CD4-positive, alpha-beta T cell (primary cell): ENCODE results near the gene RPP40. TPM values are rescaled to one million over a fixed set of nuclear protein-coding genes. Genes with fewer than 3 reads are reported as not detected.

Experiments used
- ATAC-seq: fragments of 200-7000 bp; cut with Tn5 transposase; one replicate; pipeline ENCODE4 v1.10.0; 2022; ENCODE audit warnings: mild to moderate bottlenecking; ENCODE audit not compliant: poor library complexity
- CTCF ChIA-PET: fragments of 350-600 bp; sonication (Branson Sonifier 250); formaldehyde crosslinking; loops from one replicate; lab custom pipeline; 2021; ENCODE audit warnings: antibody characterized with exemption, inconsistent platforms; lab: Charles Lee
- POLR2A ChIA-PET: fragments of 350-600 bp; sonication (Branson Sonifier 250); formaldehyde crosslinking; loops from one replicate; lab custom pipeline; 2021; ENCODE audit warnings: antibody characterized with exemption, inconsistent platforms; lab: Charles Lee
- DNase-seq, 14 experiments: peaks; one replicate each; pipeline ENCODE4 v3.0.0-alpha.2; 2013 to 2020; ENCODE audit warnings: mixed read lengths in 2 of 14
- H3K27ac ChIP-seq, 2 donors: one replicate each; pipeline versions ENCODE4 v1.5.1 to v1.7.0; 2013; ENCODE audit warnings: low read length in 2 of 2, low read depth in 1 of 2, mild to moderate bottlenecking in 1 of 2
- H3K27me3 ChIP-seq, 2 experiments: 1 replicate in 1 of 2; 2 replicates in 1 of 2; pipeline versions ENCODE4 v1.6.1 to v1.7.0; 2013; ENCODE audit warnings: low read length in 2 of 2, control low read depth in 1 of 2, mild to moderate bottlenecking in 1 of 2, moderate library complexity in 1 of 2; ENCODE audit not compliant: insufficient read depth in 2 of 2, control insufficient read depth in 1 of 2
- H3K36me3 ChIP-seq: one replicate; pipeline ENCODE4 v1.6.1; 2013; ENCODE audit warnings: low read length, control low read depth; ENCODE audit not compliant: insufficient read depth
- H3K4me1 ChIP-seq: one replicate; pipeline ENCODE4 v1.6.1; 2013; ENCODE audit warnings: low read length, control low read depth; ENCODE audit not compliant: insufficient read depth
- H3K4me3 ChIP-seq: one replicate; pipeline ENCODE4 v1.5.1; 2013; ENCODE audit warnings: mild to moderate bottlenecking, low read length, moderate library complexity
- H3K9me3 ChIP-seq, 2 experiments: 1 replicate in 1 of 2; 2 replicates in 1 of 2; pipeline versions ENCODE4 v1.6.1 to v1.7.0; 2013; ENCODE audit warnings: low read length in 2 of 2, mild to moderate bottlenecking in 2 of 2, control low read depth in 1 of 2, moderate library complexity in 1 of 2; ENCODE audit not compliant: control insufficient read depth in 1 of 2, insufficient read depth in 1 of 2
- H3K27ac Mint-ChIP-seq: one replicate; pipeline ENCODE4 v1.8.0; 2020; ENCODE audit warnings: mixed read lengths
- H3K27me3 Mint-ChIP-seq: one replicate; pipeline ENCODE4 v1.8.0; 2021; ENCODE audit warnings: mixed read lengths
- H3K36me3 Mint-ChIP-seq: one replicate; pipeline ENCODE4 v1.8.0; 2021; ENCODE audit warnings: low read depth, mixed read lengths
- H3K4me1 Mint-ChIP-seq: one replicate; pipeline ENCODE4 v1.8.0; 2021; ENCODE audit warnings: low read depth, mixed read lengths
- H3K4me3 Mint-ChIP-seq: one replicate; pipeline ENCODE4 v1.8.0; 2020; ENCODE audit warnings: mild to moderate bottlenecking, mixed read lengths
- H3K9me3 Mint-ChIP-seq: one replicate; pipeline ENCODE4 v1.8.0; 2020; ENCODE audit warnings: mixed read lengths
- intact Hi-C, 2 experiments: fragments of 100-400 bp; cut with DNase I in 1 of 2; cut with micrococcal nuclease in 1 of 2; formaldehyde crosslinking; loops; one replicate each; pipeline versions ENCODE4 v1.15.1 to v1.9.0; 2023 to 2025; cut with DNase I, micrococcal nuclease
- total RNA-seq, 174 experiments: library from RNA in 2 of 174; stranded (reverse) in 2 of 174; gene quantifications; one replicate each; pipeline ENCODE4 v1.2.3 and lab custom pipeline; 2021 to 2026
- TF ChIP-seq, protein P1 (sequence below): fragments of 200-600 bp; IDR thresholded peaks from one replicate; pipeline ENCODE4 v1.8.0; 2022; ENCODE audit warnings: antibody characterized with exemption, mild to moderate bottlenecking

The RPP40 gene
- total RNA-seq, 2 experiments from 2014 or later, result 0.36 to 0.69 TPM

DNA sequence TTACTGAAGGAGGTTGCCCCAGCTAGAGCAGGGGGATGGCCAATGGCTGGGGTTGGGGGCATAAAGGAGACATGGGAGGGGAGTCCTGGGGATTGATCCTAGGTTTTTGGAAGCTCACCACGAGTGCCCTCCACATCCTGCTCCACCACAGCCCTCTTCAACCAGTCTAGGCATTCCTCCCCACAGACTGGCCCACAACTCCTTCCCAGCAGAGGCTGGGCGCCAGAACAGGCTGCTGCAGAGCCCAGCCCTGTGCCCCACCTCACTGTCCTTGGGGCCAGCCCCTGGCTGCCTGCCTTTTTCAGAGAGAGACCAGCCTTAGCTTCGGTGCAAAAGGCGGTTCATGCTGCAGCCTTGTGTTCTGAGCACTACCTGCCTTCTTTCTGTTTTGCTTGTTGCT lies 16.4 kb downstream of the RPP40 start:
- H3K4me1 Mint-ChIP-seq, result no peaks in the 10 kb centered on the region
- no peak overlapping the region for H3K27ac ChIP-seq
- ChIA-PET CTCF (no interaction called here), POLR2A (no interaction called here)
- no peak for DNase-seq
- no peak overlapping the region for H3K27ac Mint-ChIP-seq
- intact Hi-C loops, result no loop called here
- H3K4me3 ChIP-seq, result no peak overlapping the region
- peaks cover 0 to 14% of the 10 kb centered on the region in 2 experiments for H3K9me3 ChIP-seq
- no peaks in the 10 kb centered on the region for H3K4me1 ChIP-seq
- ATAC-seq, result no peak
- TF ChIP-seq, protein P1, sequence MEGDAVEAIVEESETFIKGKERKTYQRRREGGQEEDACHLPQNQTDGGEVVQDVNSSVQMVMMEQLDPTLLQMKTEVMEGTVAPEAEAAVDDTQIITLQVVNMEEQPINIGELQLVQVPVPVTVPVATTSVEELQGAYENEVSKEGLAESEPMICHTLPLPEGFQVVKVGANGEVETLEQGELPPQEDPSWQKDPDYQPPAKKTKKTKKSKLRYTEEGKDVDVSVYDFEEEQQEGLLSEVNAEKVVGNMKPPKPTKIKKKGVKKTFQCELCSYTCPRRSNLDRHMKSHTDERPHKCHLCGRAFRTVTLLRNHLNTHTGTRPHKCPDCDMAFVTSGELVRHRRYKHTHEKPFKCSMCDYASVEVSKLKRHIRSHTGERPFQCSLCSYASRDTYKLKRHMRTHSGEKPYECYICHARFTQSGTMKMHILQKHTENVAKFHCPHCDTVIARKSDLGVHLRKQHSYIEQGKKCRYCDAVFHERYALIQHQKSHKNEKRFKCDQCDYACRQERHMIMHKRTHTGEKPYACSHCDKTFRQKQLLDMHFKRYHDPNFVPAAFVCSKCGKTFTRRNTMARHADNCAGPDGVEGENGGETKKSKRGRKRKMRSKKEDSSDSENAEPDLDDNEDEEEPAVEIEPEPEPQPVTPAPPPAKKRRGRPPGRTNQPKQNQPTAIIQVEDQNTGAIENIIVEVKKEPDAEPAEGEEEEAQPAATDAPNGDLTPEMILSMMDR, result no peak
- no peaks in the 10 kb centered on the region for H3K27me3 Mint-ChIP-seq
- H3K36me3 ChIP-seq, result no peaks in the 10 kb centered on the region
- peaks cover 28% of the 10 kb centered on the region for H3K36me3 Mint-ChIP-seq
- H3K4me3 Mint-ChIP-seq, result no peak overlapping the region
- H3K27me3 ChIP-seq, result no peaks in the 10 kb centered on the region
- H3K9me3 Mint-ChIP-seq, result no peaks in the 10 kb centered on the region

- Mint-ChIP-seq H3K36me3 (peaks cover 26% of the 10 kb centered on the region), H3K27ac (no peak overlapping the region), H3K9me3 (no peaks in the 10 kb centered on the region), H3K4me1 (no peaks in the 10 kb centered on the region), H3K4me3 (no peak overlapping the region), H3K27me3 (no peaks in the 10 kb centered on the region)
- Histone ChIP-seq H3K9me3 (peaks cover 0 to 14% of the 10 kb centered on the region in 2 experiments), H3K4me3 (no peak overlapping the region), H3K27ac (no peak overlapping the region), H3K27me3 (no peaks in the 10 kb centered on the region), H3K36me3 (no peaks in the 10 kb centered on the region), H3K4me1 (no peaks in the 10 kb centered on the region)
- CTCF ChIA-PET, result no interaction called here
- TF ChIP-seq, protein P1, result no peak
- POLR2A ChIA-PET, result no interaction called here
- ATAC-seq (no peak), DNase-seq (no peak)
- intact Hi-C loops, result no loop called here
These were observed 16.8 kb downstream of the RPP40 start for GRCh38 chr6:4986999-4987398.

DNA sequence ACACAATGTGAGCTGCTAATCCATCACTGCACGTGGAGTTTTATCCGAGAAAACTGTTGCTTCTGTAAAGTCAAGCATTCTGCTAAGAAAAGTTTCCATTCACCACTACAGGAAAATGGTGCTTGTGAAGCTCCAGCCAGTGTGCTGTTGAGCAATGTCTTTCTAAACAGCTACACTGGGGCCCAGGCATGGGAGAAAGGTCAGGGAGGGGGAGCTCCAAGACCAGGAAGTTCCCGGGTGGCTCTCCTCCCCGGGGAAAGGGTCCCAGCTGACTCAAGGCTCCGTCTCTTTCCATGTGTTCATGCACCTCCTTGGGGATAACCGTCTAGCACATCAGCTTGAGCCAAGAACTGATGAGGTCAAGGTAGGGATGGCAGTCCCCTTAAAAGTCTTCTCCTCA lies 20.5 kb downstream of the RPP40 start:
- no peak for ATAC-seq
- Mint-ChIP-seq H3K36me3 (peaks cover 6% of the 10 kb centered on the region), H3K9me3 (peaks cover 7% of the 10 kb centered on the region), H3K27ac (no peak overlapping the region), H3K4me3 (no peak overlapping the region), H3K27me3 (no peaks in the 10 kb centered on the region), H3K4me1 (no peaks in the 10 kb centered on the region)
- DNase-seq, result no peak
- H3K9me3 ChIP-seq, result peaks cover 12 to 19% of the 10 kb centered on the region in 2 experiments
- TF ChIP-seq, protein P1, result no peak
- peaks cover 0 to 6% of the 10 kb centered on the region in 2 experiments for H3K27me3 ChIP-seq
- ChIA-PET CTCF (no interaction called here), POLR2A (no interaction called here)
- H3K4me1 ChIP-seq, result no peaks in the 10 kb centered on the region
- H3K27ac ChIP-seq, result no peak overlapping the region
- no peaks in the 10 kb centered on the region for H3K36me3 ChIP-seq
- H3K4me3 ChIP-seq, result no peak overlapping the region
- intact Hi-C loops, result no loop called here
